GM21447 (cell line): Measurements from ENCODE around the gene C11orf71.

ENCODE experiments used
- ATAC-seq: cut with Tn5 transposase; IDR thresholded peaks from one replicate; pipeline ENCODE4 v1.9.1; 2021; ENCODE audit not compliant: unreplicated experiment

The C11orf71 gene

GRCh38 chr11:114399490-114400215, 658 bp downstream of the C11orf71 start:
- ATAC-seq = peak; percentile 30

GRCh38 chr11:114398303-114398920, 1.9 kb downstream of the C11orf71 start:
- ATAC-seq = no peak

GRCh38 chr11:114397349-114397982, 2.8 kb downstream of the C11orf71 start:
- ATAC-seq = no peak

GRCh38 chr11:114396916-114397315, 3.4 kb downstream of the C11orf71 start:
- no peak for ATAC-seq

GRCh38 chr11:114395736-114396135, 4.6 kb downstream of the C11orf71 start:
- ATAC-seq = no peak

GRCh38 chr11:114392735-114393667, 7.3 kb downstream of the C11orf71 start:
- no peak for ATAC-seq

- no peak for ATAC-seq
Observed at GRCh38 chr11:114386545-114386944, 13.8 kb downstream of the C11orf71 start.

GRCh38 chr11:114386131-114386530, 14.2 kb downstream of the C11orf71 start:
- no peak for ATAC-seq

- no peak for ATAC-seq
Observed at GRCh38 chr11:114384487-114384886, 15.8 kb downstream of the C11orf71 start.

GRCh38 chr11:114382509-114382908, 17.8 kb downstream of the C11orf71 start:
- no peak for ATAC-seq

- no peak for ATAC-seq
Observed at GRCh38 chr11:114379394-114380069, 20.8 kb downstream of the C11orf71 start.

- ATAC-seq = no peak
Observed at GRCh38 chr11:114377612-114378267, 22.6 kb downstream of the C11orf71 start.

- no peak for ATAC-seq
Observed at GRCh38 chr11:114375052-114375451, 25.3 kb downstream of the C11orf71 start.

- ATAC-seq = no peak
Observed at GRCh38 chr11:114368918-114369680, 31.2 kb downstream of the C11orf71 start.

GRCh38 chr11:114367244-114367957, 32.9 kb downstream of the C11orf71 start:
- ATAC-seq = no peak

GRCh38 chr11:114366331-114367243, 33.7 kb downstream of the C11orf71 start:
- no peak for ATAC-seq

GRCh38 chr11:114362958-114363357, 37.4 kb downstream of the C11orf71 start:
- ATAC-seq = no peak

- no peak for ATAC-seq
Observed at GRCh38 chr11:114362326-114362725, 38.0 kb downstream of the C11orf71 start.
